ENCODE data around the gene TM4SF5.

- no peak for TF ChIP-seq EZH2 (IDR thresholded peaks at IDR 0.05)
- TF ChIP-seq POLR2AphosphoS5 (IDR thresholded peaks at IDR 0.05; ENCODE audit: borderline replicate concordance, low read depth, low read length) = no peak
Measured at GRCh38 chr17:4811471-4811870, 39.8 kb downstream of the TM4SF5 start.
